Keratinocyte (primary cell): ENCODE measurements around the gene THSD7B. TPM values are rescaled to one million over a fixed set of nuclear protein-coding genes. Genes with fewer than 3 reads are reported as not detected.

Experiments used
- DNase-seq: peaks from one replicate; pipeline ENCODE4 v3.0.0-alpha.2; 2011; ENCODE audit warnings: low read depth, missing footprints, low spot score
- FAIRE-seq: peaks from 2 replicates; lab custom pipeline; 2011; peaks lifted over from hg19 to GRCh38; lab: Jason Lieb, UNC
- H2AFZ ChIP-seq: 2 replicates; pipeline ENCODE4 v1.6.0; 2012; ENCODE audit warnings: low read length, control low read depth, inconsistent platforms; ENCODE audit not compliant: control insufficient read depth
- H3K27ac ChIP-seq: 2 replicates; pipeline ENCODE4 v1.5.1; 2011; ENCODE audit warnings: low read length; ENCODE audit not compliant: control insufficient read depth, insufficient read depth
- H3K27me3 ChIP-seq: 3 replicates; pipeline ENCODE4 v1.6.0; 2011; ENCODE audit warnings: low read length; ENCODE audit not compliant: control insufficient read depth, insufficient read depth; ENCODE audit errors: extremely low read depth
- H3K36me3 ChIP-seq, 2 experiments: 2 replicates in 1 of 2; 3 replicates in 1 of 2; pipeline ENCODE4 v1.5.1; 2011; ENCODE audit warnings: low read length in 2 of 2, mild to moderate bottlenecking in 1 of 2; ENCODE audit not compliant: control insufficient read depth in 2 of 2, insufficient read depth in 2 of 2; ENCODE audit errors: extremely low read depth in 1 of 2
- H3K4me1 ChIP-seq: 3 replicates; pipeline ENCODE4 v1.5.1; 2011; ENCODE audit warnings: low read length; ENCODE audit not compliant: control insufficient read depth, insufficient read depth; ENCODE audit errors: extremely low read depth
- H3K4me2 ChIP-seq: 3 replicates; pipeline ENCODE4 v1.6.0; 2011; ENCODE audit warnings: low read depth, low read length; ENCODE audit not compliant: control insufficient read depth, insufficient read depth; ENCODE audit errors: extremely low read depth
- H3K4me3 ChIP-seq, 3 experiments: fragments of 200-600 bp in 1 of 3; sonication (generic) in 1 of 3; 2 replicates in 2 of 3; 3 replicates in 1 of 3; pipeline ENCODE4 v1.5.1; 2011 to 2016; ENCODE audit warnings: low read length in 3 of 3, mild to moderate bottlenecking in 3 of 3, control low read depth in 2 of 3, inconsistent platforms in 1 of 3, low read depth in 1 of 3, mixed read lengths in 1 of 3, mixed run types in 1 of 3, moderate library complexity in 1 of 3; ENCODE audit not compliant: control insufficient read depth in 2 of 3, insufficient read depth in 2 of 3; ENCODE audit errors: extremely low read depth in 1 of 3
- H3K79me2 ChIP-seq: 2 replicates; pipeline ENCODE4 v1.6.0; 2012; ENCODE audit warnings: low read length; ENCODE audit not compliant: control insufficient read depth, insufficient read depth
- H3K9ac ChIP-seq: 3 replicates; pipeline ENCODE4 v1.6.0; 2011; ENCODE audit warnings: low read length; ENCODE audit not compliant: control insufficient read depth, insufficient read depth; ENCODE audit errors: extremely low read depth
- H3K9me1 ChIP-seq: 3 replicates; pipeline ENCODE4 v1.6.0; 2011; ENCODE audit warnings: low read length; ENCODE audit not compliant: control insufficient read depth, insufficient read depth; ENCODE audit errors: extremely low read depth
- H3K9me3 ChIP-seq: 2 replicates; pipeline ENCODE4 v1.5.1; 2012; ENCODE audit warnings: low read depth, low read length; ENCODE audit not compliant: control insufficient read depth
- H4K20me1 ChIP-seq: 3 replicates; pipeline ENCODE4 v1.6.0; 2011; ENCODE audit warnings: low read length; ENCODE audit not compliant: control insufficient read depth, insufficient read depth; ENCODE audit errors: extremely low read depth
- EZH2 ChIP-seq: IDR thresholded peaks from one replicate; pipeline ENCODE4 v1.6.1; 2012; ENCODE audit warnings: inconsistent platforms, mild to moderate bottlenecking, low read length, moderate library complexity
- dilution Hi-C: fragments of 300-500 bp; cut with MboI; formaldehyde crosslinking; loops from one replicate; pipeline ENCODE4 v1.7.0; 2020; ENCODE audit warnings: low sequenced_read_pairs; ENCODE audit not compliant: extremely low pct_ligation_motif_present
- polyA plus RNA-seq, 5 experiments: library from polyadenylated mRNA; depleted of rRNA in 3 of 5; stranded (reverse) in 3 of 5; stranded (forward) in 1 of 5; unstranded in 1 of 5; fragments of >200 nt; gene quantifications; 1 replicate in 1 of 5; 2 replicates in 3 of 5; 3 replicates in 1 of 5; pipeline versions ENCODE4 v1.2.1 to v1.2.3, GENCODE V29; 2011 to 2012; ENCODE audit warnings: missing spikeins in 2 of 5, low read depth in 1 of 5, low replicate concordance in 1 of 5
- TF ChIP-seq, protein P1 (sequence below), 3 experiments: IDR thresholded peaks in 1 of 3; conservative IDR thresholded peaks in 1 of 3; optimal IDR thresholded peaks in 1 of 3; 2 replicates in 2 of 3; 3 replicates in 1 of 3; pipeline versions ENCODE3 to v1.5.1; 2011; ENCODE audit warnings: low read length in 3 of 3, mild to moderate bottlenecking in 3 of 3, moderate library complexity in 2 of 3, control low read depth in 1 of 3, inconsistent platforms in 1 of 3; ENCODE audit not compliant: insufficient read depth in 2 of 3; ENCODE audit errors: extremely low read depth in 1 of 3

The THSD7B gene
- polyA plus RNA-seq, 1 donor (not counting 4 experiments of a cell fraction or from before 2014, with no cell fraction given): 0.04 TPM

DNA sequence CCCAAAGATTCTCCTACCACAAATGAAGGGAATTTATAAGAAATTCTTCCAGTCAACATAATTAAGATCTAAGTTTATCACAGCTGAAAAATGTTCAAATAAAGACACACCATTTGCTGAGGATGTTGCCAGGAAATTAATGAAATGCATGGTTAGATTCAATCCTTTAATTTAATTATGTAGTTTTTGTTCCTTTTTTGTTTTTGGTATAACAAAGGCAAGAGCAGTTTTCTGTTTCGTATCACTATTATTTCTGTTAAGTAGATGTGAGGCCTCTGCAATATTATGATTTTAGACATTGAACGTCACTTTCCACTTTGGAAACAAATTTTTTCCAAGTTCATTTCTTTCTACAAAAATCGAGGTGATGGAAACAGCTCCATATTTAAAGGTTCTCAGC, 440.0 kb downstream of the THSD7B start:
- Histone ChIP-seq H3K36me3 (no peaks in the 10 kb centered on the region), H3K4me1 (peaks cover 13% of the 10 kb centered on the region), H3K79me2 (no peaks in the 10 kb centered on the region), H2AFZ (no peak overlapping the region), H4K20me1 (no peaks in the 10 kb centered on the region), H3K9ac (no peak overlapping the region), H3K4me2 (no peak overlapping the region), H3K9me1 (no peaks in the 10 kb centered on the region), H3K27ac (no peak overlapping the region), H3K4me3 (no peak overlapping the region), H3K9me3 (no peaks in the 10 kb centered on the region), H3K27me3 (no peaks in the 10 kb centered on the region)
- FAIRE-seq (no peak), DNase-seq (no peak)
- dilution Hi-C loops: no loop called here
- TF ChIP-seq, protein P1, sequence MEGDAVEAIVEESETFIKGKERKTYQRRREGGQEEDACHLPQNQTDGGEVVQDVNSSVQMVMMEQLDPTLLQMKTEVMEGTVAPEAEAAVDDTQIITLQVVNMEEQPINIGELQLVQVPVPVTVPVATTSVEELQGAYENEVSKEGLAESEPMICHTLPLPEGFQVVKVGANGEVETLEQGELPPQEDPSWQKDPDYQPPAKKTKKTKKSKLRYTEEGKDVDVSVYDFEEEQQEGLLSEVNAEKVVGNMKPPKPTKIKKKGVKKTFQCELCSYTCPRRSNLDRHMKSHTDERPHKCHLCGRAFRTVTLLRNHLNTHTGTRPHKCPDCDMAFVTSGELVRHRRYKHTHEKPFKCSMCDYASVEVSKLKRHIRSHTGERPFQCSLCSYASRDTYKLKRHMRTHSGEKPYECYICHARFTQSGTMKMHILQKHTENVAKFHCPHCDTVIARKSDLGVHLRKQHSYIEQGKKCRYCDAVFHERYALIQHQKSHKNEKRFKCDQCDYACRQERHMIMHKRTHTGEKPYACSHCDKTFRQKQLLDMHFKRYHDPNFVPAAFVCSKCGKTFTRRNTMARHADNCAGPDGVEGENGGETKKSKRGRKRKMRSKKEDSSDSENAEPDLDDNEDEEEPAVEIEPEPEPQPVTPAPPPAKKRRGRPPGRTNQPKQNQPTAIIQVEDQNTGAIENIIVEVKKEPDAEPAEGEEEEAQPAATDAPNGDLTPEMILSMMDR (optimal IDR thresholded peaks at IDR 0.05 in 1 of 3, IDR thresholded peaks at IDR 0.05 in 1 of 3, conservative IDR thresholded peaks at IDR 0.05 in 1 of 3; ENCODE audit: extremely low read depth in 1 of 3, insufficient read depth in 2 of 3, low read length in 3 of 3): no peak
- TF ChIP-seq EZH2: no peak

GRCh38 chr2:137206069-137206468, 440.7 kb downstream of the THSD7B start:
- no peak overlapping the region for H3K27ac ChIP-seq
- dilution Hi-C loops: no loop called here
- no peaks in the 10 kb centered on the region for H3K9me1 ChIP-seq
- TF ChIP-seq, protein P1 (optimal IDR thresholded peaks at IDR 0.05 in 1 of 3, IDR thresholded peaks at IDR 0.05 in 1 of 3, conservative IDR thresholded peaks at IDR 0.05 in 1 of 3; ENCODE audit: extremely low read depth in 1 of 3, insufficient read depth in 2 of 3, low read length in 3 of 3): no peak
- H3K36me3 ChIP-seq: no peaks in the 10 kb centered on the region
- H2AFZ ChIP-seq: peak overlapping the region; percentile 33
- no peaks in the 10 kb centered on the region for H4K20me1 ChIP-seq
- H3K79me2 ChIP-seq: no peaks in the 10 kb centered on the region
- H3K9ac ChIP-seq: no peak overlapping the region
- no peaks in the 10 kb centered on the region for H3K27me3 ChIP-seq
- no peak overlapping the region for H3K4me3 ChIP-seq
- H3K9me3 ChIP-seq: no peaks in the 10 kb centered on the region
- H3K4me2 ChIP-seq: no peak overlapping the region
- peaks cover 13% of the 10 kb centered on the region for H3K4me1 ChIP-seq
- no peak for FAIRE-seq
- DNase-seq: no peak
